UCSD-AML1 (cell line): Measurements from ENCODE around the gene NGB.
"Not testable (repeated sequence)": the region's sequence is repeated elsewhere in the genome, so short reads cannot be mapped to it uniquely, and the experiment has no call there.

Experiments
- DNase-seq: peaks from one replicate; lab custom pipeline; 2025; ENCODE audit not compliant: unreplicated experiment; lab: John Stamatoyannopoulos, UW

NGB gene

DNA sequence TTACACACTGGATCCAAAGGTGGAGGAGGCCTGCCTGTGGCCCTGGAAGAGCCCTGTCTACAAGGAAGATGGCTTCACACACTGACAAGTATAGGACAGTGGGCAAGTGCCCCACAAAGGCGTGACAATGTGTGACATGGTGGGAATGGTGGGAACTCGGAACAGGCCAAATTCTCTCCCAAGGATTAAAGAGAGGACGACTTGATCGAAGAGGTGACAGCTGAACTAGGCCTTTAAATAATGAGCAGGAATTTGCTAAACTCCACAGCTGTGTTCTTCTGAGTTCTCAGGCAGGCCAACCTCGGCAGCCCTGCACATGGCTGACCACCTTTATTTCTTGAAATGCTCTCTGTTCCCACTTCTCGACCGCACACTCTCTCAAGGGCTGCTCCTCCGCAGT is 25.9 kb upstream of the NGB start:
- DNase-seq: no peak

GRCh38 chr14:77296155-77296554 is 25.1 kb upstream of the NGB start:
- no peak for DNase-seq

DNA sequence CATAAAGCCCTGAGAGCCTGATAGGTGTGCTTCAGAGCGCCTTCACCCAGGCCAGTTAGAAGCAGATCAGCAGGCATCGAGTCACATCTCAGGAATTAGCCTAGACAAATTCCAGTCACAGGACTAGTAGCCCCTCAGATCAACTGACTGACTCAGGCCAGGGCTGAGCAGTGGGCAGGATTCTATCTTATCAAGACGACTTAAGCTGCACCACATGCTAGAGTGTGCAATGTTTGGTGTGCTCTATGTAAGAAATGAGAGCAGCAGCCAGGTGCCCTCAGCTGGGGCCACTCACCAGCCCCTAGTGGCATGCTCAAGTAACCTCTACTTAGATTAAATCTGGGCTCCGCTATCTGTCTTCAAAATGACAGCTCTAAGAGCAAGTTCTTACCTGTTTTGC is 19.7 kb upstream of the NGB start:
- no peak for DNase-seq

- DNase-seq: no peak
Observed at GRCh38 chr14:77286576-77286975, 15.6 kb upstream of the NGB start.

DNA sequence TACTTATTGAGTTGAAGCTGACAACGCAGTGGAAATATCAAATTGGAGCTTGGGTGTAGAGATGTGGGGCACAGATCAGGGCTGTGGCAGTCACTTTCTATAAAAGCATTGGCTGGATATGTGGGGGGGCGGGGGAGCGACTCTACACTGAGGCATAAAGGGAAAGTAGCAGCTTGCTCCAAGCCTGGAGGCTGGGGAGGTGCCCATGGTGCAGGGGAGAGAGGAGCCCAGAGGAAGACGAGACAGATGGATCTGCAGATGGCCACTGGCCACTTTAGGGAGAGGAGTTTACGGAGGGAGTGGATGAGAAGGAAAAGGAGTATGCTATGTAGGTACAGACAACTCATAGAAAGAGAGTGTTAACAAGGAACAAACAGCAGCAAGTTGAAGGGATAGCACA is 13.5 kb upstream of the NGB start:
- no peak for DNase-seq

DNA sequence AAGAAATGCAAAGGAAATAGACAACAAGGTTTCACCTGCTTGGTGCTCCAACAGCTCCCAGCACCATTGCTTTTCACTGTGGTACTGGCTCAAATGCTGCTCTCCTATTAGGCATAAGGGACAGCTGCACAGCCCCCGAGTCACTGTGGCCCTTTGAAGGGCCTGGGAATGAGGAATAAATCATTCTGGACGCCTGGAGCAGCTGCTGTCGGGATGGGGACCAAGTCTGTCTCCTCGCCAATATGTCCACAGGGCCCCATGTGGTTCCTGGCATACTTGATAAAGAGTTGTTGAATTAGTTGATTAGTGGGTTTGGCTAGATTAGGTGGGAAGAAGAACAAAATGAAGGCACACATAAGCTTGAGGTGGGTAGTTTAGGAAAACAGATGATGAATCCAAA is 13.1 kb upstream of the NGB start:
- no peak for DNase-seq

DNA sequence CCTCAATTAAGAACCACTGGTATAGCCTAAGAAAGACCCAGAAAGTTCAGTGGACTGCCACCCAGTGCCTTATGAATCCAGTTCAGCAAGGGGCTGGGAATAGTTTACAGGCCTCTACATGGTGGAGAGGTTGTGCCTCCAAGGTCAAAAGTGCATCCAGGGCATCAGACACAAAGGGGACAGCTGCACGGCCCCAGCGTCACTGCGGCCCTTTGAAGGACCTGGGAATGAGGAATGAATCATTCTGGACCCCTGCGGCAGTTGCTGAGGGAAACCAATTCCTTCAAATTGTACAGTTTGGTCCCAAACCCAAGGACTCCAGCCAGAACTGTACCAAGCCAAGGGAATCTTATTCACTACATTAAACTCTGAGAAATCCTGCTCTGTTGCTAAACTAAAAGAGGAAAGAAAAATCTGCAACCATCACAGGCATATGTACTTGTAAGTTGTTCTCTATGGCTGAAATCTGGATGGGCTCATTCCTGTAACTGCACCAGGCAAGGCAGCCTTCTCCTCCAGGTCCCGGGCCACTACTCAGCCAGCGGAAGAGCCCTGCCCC is 10.9 kb upstream of the NGB start:
- no peak for DNase-seq

GRCh38 chr14:77280921-77281320 is 9.9 kb upstream of the NGB start:
- DNase-seq: not testable (repeated sequence)

DNA sequence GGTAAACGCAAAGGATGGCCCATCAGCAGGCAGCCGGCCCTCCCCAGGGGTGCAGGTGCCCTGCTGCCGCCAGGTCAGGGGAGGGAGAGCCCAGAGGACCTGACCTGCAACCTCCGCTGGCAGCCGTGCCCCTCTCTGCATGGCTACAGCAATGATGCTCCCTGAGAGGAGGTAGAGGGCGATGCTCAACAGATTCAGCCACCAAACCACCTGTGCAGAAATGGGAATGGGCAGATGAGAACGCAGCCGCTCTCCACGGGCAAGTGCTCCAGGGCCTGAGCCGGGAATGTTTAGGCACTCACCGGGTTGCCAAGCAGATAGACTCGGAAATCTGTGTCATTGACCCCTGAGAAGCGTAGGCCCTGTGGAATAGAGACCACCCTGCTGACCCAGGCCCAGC is 8.7 kb upstream of the NGB start:
- DNase-seq: no peak

DNA sequence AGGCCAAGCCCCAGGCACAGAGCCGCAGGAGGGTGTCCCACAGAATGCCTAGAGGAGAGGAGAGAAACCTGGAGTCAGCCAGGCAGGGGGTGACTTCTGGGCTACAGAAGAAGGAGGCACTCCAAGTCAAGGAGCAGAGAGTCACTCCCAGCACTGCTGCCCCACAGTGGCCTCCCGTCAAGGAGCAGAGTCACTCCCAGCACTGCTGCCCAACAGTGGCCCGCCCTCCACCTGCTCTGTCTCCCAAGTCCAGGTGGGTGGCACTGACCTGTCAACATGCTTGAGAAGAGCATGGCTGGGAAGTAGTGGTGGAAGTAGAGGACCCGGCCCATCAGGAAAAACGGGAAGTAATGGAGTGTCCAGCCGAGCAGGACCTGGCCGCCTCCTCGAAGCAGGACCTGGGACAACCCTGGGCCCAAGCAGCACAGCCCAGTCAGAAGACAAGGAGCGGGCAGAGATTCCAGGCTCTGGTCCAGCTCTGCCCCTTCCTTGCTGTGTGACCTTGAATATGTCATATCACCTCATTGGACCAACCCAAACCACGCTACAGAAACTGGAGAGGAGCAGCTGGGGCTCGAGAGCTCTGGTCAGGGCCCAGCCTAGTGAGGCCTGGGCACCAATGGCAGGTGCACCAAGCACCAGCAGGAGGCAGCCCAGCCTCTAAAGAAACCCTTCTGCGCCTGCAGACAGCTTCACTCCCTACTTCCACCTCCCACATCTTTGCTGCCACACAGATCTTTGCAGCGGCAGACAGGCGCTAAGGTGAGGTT is 7.6 kb upstream of the NGB start:
- DNase-seq: no peak

GRCh38 chr14:77276959-77277358 is 6.0 kb upstream of the NGB start:
- no peak for DNase-seq

DNA sequence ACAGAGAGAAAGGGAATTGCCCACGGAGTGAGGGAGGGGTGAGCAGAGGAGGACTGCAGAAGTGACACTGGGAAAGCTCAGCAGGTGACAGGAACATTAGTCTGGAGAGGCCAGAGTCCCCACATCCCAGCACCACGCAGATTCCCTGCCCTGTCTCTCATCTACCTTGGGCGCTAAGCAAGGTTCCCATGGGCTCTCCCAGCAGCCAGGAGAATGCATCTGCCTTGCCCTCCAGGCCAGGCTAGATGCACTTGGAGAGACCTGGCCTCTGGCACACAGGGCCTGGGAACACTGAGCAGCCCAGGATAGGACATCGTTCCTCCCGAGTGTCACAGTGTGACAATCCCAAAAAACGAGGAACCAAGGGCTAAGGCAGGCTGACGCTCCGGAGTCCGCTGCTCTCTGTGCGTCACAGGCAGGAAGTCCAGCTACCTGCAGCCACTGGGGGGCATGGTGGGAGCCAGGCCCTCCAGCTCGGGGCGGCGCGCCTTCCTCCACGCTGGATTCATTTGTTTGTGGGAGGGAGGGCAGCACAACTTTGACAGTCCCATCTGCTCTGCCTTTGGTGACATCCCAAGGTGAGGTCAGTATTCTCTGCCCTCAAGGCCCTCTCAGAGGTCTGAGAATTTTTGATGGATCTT is 5.4 kb upstream of the NGB start:
- DNase-seq: no peak

DNA sequence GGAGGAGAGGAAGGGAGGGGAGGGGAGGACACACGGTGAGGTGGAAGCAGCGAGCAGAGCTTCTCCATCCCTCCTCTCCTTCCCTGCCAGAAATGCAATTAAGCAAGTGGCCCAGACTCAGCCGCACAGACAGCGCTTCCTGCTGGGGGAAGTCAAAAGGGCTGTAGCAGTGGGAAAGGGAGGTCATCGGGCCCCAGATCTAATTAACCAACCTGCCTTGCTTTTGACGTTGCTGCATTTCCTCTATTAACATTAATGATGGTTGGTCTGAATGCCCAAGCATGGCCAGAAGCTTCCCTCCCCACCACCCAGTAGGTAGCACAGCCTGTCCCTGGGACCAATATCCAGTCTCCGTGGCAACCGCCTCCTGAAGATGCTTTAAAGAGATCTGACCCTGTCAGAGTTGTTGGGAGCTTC is 4.6 kb upstream of the NGB start:
- DNase-seq: no peak

DNA sequence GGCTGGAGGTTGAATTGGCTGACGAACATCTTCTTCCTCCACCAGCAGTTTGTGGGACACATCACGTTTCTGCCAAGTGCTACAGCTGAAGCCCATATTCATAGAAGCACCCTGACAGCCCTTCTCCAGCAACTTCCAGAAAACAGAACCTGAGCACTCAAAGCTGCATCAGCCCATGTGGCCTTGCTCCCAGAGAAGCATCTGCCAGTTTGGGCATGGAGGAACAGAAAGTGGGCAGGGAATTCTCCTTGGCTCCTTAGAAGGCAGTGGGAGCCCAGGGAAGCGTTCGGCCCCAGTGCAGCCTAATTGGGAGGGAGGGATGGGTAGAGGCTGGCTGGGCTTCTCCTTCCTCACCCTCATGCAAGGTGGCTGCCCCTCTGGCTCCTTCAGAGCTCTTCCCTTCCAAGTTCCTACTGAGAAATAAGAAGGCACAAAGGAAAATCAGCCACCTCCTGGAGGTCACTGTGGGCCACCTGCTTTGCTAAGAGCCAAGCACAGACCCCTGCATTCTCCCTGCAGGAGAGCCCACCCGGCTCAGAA is 4.1 kb upstream of the NGB start:
- no peak for DNase-seq

DNA sequence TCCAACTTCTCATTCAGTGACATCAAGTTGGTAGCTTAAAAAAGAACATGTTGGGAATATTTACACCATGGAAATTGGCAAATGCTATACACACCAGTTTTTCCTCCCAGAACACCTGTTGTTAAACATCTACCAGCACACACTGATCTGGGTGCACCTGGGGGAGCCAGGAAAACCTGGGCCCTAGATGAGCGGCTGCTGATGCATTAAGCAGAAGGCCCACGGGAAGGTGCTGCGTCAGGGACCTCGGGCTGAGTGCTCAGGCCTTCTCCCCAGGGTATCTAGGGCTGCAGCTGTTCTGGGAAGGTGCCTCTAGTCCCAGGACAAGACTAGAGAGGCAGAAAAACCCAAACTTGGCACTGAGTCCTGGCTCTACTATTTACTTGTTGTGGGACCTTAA is 2.8 kb upstream of the NGB start:
- DNase-seq: no peak

- DNase-seq: no peak
Observed at GRCh38 chr14:77272261-77272660, 1.3 kb upstream of the NGB start.

DNA sequence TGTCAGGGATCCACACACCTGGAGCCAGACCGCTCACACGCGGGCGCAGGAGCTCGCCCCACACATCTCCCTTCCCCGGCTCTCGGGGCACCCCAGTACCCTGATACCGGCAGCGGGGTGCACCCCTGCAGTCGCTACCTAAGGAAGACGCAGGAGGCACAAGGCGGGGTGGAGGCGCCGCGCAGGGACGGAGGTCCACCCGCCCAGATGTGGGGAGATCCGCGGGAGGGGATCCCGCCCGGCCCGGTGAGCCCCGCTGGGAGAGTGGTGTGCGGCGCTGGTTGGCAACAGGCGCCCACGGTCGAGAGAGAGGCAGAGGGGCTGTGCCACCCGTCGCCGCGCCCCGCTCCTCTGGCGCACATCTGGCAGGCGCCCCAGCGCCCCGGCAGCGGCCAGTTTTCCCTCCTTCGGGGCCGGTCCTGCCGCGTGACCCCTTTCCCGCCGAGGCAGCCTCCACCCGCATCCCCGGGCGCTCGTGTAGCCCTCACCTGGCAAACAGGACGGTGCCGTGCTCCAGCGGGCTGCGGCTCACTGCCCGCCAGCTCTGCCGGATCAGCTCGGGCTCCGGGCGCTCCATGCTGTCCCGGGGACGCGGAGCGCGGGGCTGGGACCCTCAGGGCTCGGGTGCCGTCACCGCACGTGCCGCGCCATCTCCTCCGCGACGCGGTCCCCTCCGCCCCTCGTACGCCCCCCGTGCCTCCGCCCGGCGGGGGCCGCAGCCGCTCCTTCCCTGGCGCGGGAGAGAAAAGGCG is 469 bp downstream of the NGB start:
- no peak for DNase-seq

DNA sequence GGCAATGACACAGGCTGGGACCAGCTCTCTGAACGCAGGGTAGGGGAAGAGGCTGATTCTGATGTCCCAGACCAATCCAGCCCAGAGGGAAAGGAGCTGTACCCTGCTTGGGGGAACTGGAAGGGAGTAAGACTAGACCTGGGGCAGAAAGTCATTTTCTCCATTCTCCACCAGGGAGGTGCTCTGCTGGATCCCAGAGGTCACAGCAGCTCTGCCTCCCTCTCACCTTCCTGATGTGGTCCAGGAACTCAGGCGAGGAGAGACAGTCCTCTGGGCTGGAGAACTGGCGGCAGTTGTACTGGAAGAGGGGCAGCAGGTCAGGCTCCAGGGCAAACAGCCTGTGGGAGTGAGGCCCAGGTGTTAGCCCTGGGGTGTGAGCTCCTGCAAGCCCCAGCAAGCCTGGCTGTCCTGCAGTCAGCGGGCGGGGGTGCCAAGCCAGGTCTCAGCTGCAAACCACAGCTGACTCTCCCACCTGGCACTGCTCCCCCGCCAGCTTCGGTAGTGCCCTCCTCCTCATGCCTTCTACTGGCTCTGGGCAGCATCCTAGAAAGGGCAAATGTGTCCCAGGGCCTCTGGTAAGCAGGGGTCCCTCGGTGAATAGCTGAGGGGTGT is 1.9 kb downstream of the NGB start:
- DNase-seq: no peak

DNA sequence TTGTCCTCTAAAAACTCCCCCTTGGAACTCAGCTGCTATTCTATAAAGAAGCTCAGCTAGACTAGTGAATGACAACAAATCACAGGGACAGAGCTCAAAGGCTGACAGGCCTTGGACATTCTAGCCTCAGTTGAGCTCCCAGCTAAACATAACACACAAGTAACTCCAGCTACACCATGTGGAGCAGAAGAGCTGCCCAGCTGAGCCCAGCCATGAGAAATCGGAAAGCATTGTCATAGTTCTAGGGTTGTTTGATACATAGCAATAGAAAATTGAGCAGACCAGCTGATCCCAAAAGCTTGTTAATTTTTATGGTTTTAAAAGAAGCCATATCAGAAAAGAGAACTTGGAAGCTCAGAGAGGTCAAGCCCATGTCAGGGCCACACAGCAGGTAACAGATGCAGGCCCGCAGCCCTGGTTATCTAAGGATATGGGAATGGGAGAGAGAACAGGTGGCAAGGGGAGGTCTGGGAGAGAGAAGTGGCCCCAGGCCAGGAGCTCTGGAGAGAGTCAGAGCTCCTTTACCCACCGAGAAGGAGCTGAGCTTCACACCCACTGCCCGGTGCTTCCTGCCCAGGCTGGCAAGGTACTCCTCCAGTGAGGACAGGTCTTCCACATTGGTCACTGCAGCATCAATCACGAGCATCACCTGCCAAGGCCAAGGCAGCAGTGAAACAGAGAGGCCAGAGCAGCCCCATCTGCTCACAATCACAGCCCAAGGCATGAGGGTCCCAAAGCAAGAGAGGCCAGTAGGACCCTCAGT is 2.9 kb downstream of the NGB start:
- no peak for DNase-seq

DNA sequence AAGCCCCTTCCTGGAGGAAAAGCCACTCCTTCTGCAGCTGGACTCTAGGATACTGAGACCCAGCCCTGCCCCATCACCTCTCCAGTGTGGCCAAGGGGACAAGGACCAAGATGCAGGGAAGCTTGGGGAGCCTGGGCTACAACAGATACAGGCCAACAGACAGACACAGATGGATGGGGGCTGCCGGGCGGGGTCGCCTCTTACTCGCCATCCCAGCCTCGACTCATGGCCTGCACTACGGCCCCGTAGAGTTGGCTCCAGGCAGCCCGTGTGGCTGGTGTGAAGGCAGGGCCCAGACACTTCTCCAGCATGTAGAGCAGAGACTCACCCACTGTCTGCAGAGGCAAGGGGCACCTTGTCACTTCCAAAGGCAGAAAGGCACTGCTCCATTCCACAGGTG is 4.7 kb downstream of the NGB start:
- no peak for DNase-seq
